A673 (cell line): ENCODE results near the gene MFSD6. TPM values are rescaled to one million over a fixed set of nuclear protein-coding genes. Genes with fewer than 3 reads are reported as not detected.
"Not testable (repeated sequence)": the region's sequence is repeated elsewhere in the genome, so short reads cannot be mapped to it uniquely, and the experiment has no call there.

ENCODE experiments used
- BruUV-seq: library from RNA; stranded (reverse); fragments of 400-500 nt; replicated peaks from 2 replicates; lab custom pipeline; 2021; lab: Mats Ljungman, UMichigan
- CTCF ChIA-PET: fragments of 300-600 bp; sonication (Branson Sonifier 250); formaldehyde crosslinking; loops from one replicate; lab custom pipeline; 2022; ENCODE audit warnings: antibody characterized with exemption; lab: Charles Lee
- POLR2A ChIA-PET: fragments of 300-600 bp; sonication (Branson Sonifier 250); formaldehyde crosslinking; loops from one replicate; lab custom pipeline; 2022; ENCODE audit warnings: antibody characterized with exemption; ENCODE audit not compliant: low non-redundant PET; lab: Charles Lee
- DNase-seq: peaks from one replicate; pipeline ENCODE4 v3.0.0-alpha.2; 2015; ENCODE audit warnings: low spot score
- H3K27ac ChIP-seq: fragments of 200-600 bp; sonication (generic); 2 replicates; pipeline ENCODE4 v1.5.1; 2016; ENCODE audit warnings: mixed run types, low read depth, mild to moderate bottlenecking, mixed read lengths, antibody characterized with exemption, low read length; ENCODE audit not compliant: poor library complexity, severe bottlenecking
- H3K27me3 ChIP-seq: fragments of 200-600 bp; sonication (generic); replicated peaks from 2 replicates; pipeline ENCODE4 v1.6.1; 2017; ENCODE audit warnings: mixed run types, low read depth, mild to moderate bottlenecking, mixed read lengths, antibody characterized with exemption, low read length; ENCODE audit not compliant: insufficient read depth, poor library complexity
- H3K36me3 ChIP-seq: fragments of 200-600 bp; sonication (generic); 2 replicates; pipeline ENCODE4 v1.6.1; 2016; ENCODE audit warnings: mixed run types, mild to moderate bottlenecking, mixed read lengths, antibody characterized with exemption, low read length; ENCODE audit not compliant: insufficient read depth, poor library complexity, severe bottlenecking
- H3K4me1 ChIP-seq: fragments of 200-600 bp; sonication (generic); 2 replicates; pipeline ENCODE4 v1.6.1; 2017; ENCODE audit warnings: mixed run types, mild to moderate bottlenecking, mixed read lengths, antibody characterized with exemption, low read length; ENCODE audit not compliant: insufficient read depth, poor library complexity, severe bottlenecking
- H3K4me3 ChIP-seq: fragments of 200-600 bp; sonication (generic); 2 replicates; pipeline ENCODE4 v1.5.1; 2016; ENCODE audit warnings: low read depth, mixed run types, mild to moderate bottlenecking, mixed read lengths, low read length; ENCODE audit not compliant: poor library complexity, severe bottlenecking
- H3K9me3 ChIP-seq: fragments of 200-600 bp; sonication (generic); 2 replicates; pipeline ENCODE4 v1.6.1; 2016; ENCODE audit warnings: mixed run types, low read depth, mild to moderate bottlenecking, mixed read lengths, antibody characterized with exemption, low read length; ENCODE audit not compliant: poor library complexity, severe bottlenecking
- CTCF ChIP-seq: fragments of 300-800, 200-600 bp; sonication (generic); conservative IDR thresholded peaks from 2 replicates; pipeline ENCODE4 v1.5.1; 2017; ENCODE audit warnings: low read depth, mild to moderate bottlenecking, antibody characterized with exemption, low read length, moderate library complexity, mixed read lengths
- EZH2 ChIP-seq: fragments of 200-600 bp; sonication (generic); IDR thresholded peaks from 2 replicates; pipeline ENCODE4 v1.6.1; 2017; ENCODE audit warnings: borderline replicate concordance, low read depth, mild to moderate bottlenecking, mixed read lengths, antibody characterized with exemption, low read length; ENCODE audit not compliant: poor library complexity, severe bottlenecking
- intact Hi-C: fragments of 100-400 bp; cut with micrococcal nuclease; formaldehyde crosslinking; loops from one replicate; pipeline ENCODE4 v1.10.0; 2022; ENCODE audit not compliant: unreplicated experiment
- total RNA-seq: library from RNA; stranded (reverse); gene quantifications from 2 replicates; pipeline ENCODE4 v1.2.3, GENCODE V29; 2021

The MFSD6 gene
- total RNA-seq, 1 experiment from 2014 or later, result 8.4 TPM

- no peaks in the 10 kb centered on the region for H3K4me1 ChIP-seq
- intact Hi-C loops, result no loop called here
- no peak overlapping the region for H3K27ac ChIP-seq
- ChIA-PET POLR2A (no interaction called here), CTCF (no interaction called here)
- H3K27me3 ChIP-seq, result no peaks in the 10 kb centered on the region
- no peaks in the 10 kb centered on the region for H3K9me3 ChIP-seq
- H3K4me3 ChIP-seq, result no peak overlapping the region
- TF ChIP-seq EZH2 (no peak), CTCF (no peak)
- no TSS peak for BruUV-seq
- H3K36me3 ChIP-seq, result no peaks in the 10 kb centered on the region
- DNase-seq, result no peak
Measured at GRCh38 chr2:190490502-190490901, 82.3 kb downstream of the MFSD6 start.

DNA sequence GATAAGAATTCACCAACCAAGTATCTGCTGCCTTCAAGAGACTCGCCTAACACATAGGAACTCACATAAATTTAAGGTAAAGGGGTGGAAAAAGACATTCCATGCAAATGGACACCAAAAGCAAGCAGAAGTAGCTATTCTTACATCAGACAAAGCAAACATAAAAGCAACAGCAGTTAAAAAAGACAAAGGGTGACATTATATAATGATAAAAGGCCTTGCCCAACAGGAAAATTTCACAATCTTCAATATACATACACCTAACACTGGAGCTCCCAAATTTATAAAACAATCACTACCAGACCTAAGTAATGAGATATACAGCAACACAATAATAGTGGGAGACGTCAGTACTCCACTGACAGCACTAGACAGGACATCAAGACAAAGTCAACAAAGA is 84.9 kb downstream of the MFSD6 start:
- H3K27me3 ChIP-seq, result no peaks in the 10 kb centered on the region
- no peaks in the 10 kb centered on the region for H3K9me3 ChIP-seq
- H3K27ac ChIP-seq, result no peak overlapping the region
- intact Hi-C loops, result no loop called here
- CTCF ChIA-PET, result no interaction called here
- TF ChIP-seq EZH2 (no peak), CTCF (no peak)
- no peaks in the 10 kb centered on the region for H3K4me1 ChIP-seq
- no peak for DNase-seq
- POLR2A ChIA-PET, result no interaction called here
- no peaks in the 10 kb centered on the region for H3K36me3 ChIP-seq
- no peak overlapping the region for H3K4me3 ChIP-seq
- no TSS peak for BruUV-seq

GRCh38 chr2:190494600-190495227 is 86.6 kb downstream of the MFSD6 start:
- intact Hi-C loops, BruUV-seq, CTCF ChIA-PET: not testable (repeated sequence)

DNA sequence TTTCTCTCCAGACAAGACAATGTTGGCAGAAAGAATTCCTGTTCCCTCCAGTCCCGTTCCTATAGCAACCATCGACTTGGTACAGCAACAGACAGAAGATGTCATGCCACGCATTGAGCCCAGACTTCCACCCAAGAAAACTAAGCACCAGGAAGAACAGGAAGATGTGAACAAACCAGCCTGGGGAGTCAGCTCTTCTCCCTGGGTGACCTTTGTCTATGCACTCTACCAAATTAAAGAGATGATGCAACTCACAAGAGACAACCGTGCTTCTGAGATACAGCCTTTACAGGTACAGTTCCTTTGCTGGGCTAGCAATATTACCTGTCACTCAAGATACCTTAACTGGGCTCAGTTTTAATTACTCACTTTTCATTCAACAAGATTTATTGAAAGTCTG is 89.3 kb downstream of the MFSD6 start:
- no peaks in the 10 kb centered on the region for H3K4me1 ChIP-seq

More at GRCh38 chr2:190494600-190495227, 86.6 kb downstream of the MFSD6 start:
- H3K36me3 ChIP-seq, H3K27me3 ChIP-seq, H3K4me3 ChIP-seq, POLR2A ChIA-PET, H3K27ac ChIP-seq, H3K9me3 ChIP-seq, DNase-seq, H3K4me1 ChIP-seq: not testable (repeated sequence)

More for the DNA sequence above, 89.3 kb downstream of the MFSD6 start:
- H3K27me3 ChIP-seq, result no peaks in the 10 kb centered on the region
- ChIA-PET CTCF (no interaction called here), POLR2A (no interaction called here)
- BruUV-seq, result no TSS peak
- H3K4me3 ChIP-seq, result no peak overlapping the region
- TF ChIP-seq CTCF, result no peak
- no peak for TF ChIP-seq EZH2
- no peak overlapping the region for H3K27ac ChIP-seq
- intact Hi-C loops, result no loop called here
- H3K9me3 ChIP-seq, result no peaks in the 10 kb centered on the region
- DNase-seq, result no peak
- no peaks in the 10 kb centered on the region for H3K36me3 ChIP-seq
